Stimulated activated CD8-positive, alpha-beta memory T cell treated with anti-CD3 and anti-CD28 coated beads, Interleukin-4, amount 100 ng/mL, for 48 hours (primary cell): Measurements from ENCODE around the gene GAP43.

Source experiments
- DNase-seq: peaks from one replicate; pipeline ENCODE4 v3.0.0-alpha.2; 2020

The GAP43 gene

DNA sequence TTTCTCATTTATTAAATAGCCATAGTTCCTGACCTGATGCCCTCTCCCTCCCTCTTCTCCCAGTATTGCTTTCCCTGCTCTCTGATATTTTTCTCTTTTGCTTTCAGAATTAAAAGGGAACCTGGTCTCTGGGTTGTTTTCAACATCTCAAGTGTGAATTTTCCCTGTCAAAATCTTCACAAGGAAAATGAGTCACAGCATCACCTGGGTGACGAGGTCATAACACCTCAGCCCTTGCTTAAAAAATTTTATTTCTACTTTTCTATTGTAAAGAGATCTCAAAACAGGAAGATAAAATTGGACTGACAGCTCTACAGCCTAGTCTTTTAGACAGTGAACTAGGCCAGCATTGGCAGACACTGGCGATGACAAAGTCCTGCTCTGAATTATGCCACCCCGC, 40.1 kb downstream of the GAP43 start:
- DNase-seq: no peak

DNA sequence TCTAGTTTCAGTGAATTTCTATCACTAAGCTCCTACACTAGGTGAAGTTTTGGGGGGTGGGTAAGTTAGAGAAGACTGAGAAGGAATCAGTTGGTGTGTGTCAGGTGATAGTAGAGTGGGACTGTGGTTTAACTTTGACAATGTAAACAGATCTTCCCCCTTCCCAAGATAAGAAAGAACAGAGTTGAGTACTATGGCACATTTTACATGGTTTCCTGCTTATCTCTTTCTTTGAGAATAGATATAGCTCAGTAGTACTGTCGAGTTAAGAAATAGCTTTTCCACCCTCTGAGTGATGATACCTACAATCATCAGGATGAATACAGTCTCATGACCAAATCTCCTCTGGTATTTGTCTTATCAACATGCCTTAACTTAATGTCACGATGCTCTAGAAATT, 42.8 kb downstream of the GAP43 start:
- DNase-seq: no peak

DNA sequence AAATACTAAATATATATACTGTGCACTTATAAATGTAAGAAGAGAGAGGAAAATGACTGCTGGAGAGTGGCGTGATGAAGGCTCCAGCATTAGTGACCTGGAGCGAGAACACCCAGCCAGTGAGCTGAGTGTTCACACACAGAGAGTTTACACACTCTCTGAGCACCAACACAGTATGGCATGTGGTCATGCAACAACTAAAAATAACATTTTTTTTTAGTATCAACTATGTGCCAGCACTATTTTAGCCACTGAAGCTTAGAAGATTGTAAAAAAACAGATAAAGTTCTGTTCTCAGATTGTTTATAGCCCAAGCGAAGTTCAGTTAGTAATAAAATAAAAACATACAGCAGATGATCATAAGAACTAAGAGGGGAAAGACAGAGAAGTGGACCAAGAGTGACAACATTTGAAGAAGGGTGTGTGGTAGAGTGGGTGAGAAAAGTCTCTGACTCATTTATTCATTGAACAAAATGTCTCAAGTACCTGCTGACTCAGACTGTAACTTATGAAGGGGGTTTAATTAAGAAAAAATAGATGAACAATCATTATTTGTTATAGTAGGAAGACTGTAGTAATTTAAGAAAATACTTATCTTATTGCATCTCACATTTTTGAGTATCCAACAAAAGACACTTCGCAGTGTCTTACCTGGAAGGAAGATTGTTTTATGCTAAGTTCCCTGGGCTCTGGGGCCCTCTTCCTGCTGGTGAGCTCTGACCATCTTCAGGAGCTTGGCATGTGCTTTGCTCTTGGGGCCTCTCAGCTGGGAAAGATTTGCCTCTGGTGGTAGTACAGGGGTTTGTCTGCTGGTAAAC, 43.8 kb downstream of the GAP43 start:
- DNase-seq: no peak

DNA sequence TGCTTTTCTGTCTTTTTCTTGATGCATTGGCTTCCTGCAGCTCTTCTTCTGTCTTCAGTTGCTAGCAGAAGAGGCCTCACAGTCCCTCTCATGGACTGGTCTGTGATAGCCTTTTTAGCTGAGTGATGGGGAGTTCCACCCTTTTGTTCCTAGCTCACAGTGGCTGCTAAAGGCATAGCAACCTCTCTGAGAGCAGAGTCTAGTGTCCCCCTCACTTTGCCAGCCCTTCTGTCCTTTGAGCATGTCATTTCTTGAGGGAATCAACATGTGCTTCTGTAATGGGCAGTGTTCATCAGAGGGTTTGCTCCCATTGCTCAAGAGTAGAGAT, 44.4 kb downstream of the GAP43 start:
- DNase-seq: no peak

DNA sequence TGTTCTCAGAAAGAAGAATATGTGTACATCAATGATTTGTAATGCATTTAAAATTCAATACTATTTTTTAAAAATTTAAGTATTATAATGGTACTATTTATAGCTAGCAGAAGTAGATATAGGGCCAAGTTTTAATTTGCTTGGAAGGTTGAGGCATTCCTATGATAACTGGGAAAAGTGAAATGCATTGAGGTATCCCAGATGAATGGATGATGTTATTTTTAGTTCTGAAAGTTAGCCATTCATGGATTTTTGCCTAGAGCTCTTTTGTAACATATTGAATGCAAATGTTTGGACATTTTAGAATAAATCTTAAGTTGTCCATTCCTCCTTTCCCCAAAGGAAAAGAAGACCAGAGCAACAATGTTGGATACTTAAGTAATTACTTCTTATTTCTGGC, 47.6 kb downstream of the GAP43 start:
- no peak for DNase-seq

DNA sequence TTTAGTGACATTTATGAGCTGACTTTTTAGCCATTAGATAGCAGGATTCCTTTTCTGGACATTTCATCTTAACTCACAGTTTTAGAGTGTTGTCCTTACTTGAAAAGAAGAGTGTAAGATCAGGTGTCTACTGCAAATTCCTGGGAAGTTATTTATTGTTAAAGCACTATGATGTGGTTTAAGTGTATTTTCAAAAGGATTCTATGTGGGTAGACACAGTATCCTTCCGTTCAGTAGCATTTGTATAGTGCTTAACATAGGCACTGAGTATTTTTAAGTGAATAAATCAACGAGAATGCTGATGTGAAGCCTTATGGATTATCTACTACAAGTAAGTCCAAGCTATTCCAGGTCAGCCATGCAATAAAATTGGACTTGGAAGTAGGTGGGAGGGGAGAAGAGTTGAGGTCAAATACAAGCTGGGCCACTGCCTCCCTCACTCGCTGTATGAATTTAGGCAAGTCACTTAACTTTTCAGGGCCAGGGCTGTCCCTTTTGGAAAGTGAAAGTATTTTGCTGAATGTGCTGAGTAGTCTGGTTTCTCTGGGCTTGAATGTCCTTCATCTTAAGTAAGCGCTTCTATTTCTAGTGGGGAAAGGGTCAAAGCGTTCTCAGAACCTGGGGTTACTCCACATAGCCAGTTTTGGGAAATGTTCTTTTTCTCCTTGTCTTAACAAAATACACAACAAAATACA, 48.6 kb downstream of the GAP43 start:
- no peak for DNase-seq

DNA sequence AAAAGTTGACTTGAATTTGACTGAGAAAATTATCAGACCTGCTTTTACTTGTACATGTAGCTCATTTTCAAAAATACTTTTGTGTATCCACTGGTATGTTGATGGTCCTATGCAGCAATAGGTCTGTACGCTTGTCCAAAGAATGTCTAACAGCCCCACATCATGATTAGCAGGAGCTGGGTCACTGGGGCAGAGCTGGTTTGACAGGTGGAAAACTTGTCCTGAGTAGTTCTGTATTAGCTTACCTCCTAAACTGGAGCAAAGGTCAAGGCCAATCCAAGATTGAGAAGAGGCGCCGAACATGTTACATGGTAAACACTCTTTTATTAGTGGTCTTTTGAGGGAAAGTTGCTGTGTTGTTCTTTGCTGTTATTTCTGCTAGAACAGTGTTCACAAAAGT, 50.6 kb downstream of the GAP43 start:
- DNase-seq: no peak

DNA sequence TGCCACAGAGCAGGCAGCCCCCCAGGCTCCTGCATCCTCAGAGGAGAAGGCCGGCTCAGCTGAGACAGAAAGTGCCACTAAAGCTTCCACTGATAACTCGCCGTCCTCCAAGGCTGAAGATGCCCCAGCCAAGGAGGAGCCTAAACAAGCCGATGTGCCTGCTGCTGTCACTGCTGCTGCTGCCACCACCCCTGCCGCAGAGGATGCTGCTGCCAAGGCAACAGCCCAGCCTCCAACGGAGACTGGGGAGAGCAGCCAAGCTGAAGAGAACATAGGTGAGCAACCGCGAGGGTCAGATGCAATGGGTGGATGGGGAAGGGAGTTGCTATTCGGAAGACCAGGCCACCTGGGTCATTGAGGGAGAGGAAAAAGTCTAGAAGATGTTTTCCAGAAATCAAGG, 53.0 kb downstream of the GAP43 start:
- DNase-seq: no peak

DNA sequence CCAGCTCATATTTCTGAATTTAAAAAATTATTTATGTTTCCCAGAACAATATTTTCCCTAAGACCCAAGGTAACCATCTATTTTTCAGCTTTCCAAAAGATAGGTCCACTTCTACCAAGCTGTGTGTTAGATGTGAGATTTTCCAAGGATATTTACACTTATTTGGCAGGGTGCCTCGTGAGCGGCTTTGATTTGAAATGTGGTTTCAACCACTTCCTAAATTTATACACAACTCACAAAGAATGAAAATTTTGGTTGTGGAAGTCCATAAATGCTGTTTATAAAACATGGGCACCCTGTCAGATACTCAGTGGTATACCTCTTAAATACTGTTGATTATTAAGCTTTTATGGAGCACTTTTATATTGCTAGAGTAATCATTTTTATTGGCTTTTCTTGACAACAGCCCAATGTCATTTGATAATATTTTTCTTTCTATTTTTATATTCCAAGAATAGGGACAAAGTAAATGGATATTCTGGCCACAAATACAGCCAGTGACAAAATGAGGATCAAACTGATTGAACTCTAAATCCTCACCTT, 57.6 kb downstream of the GAP43 start:
- DNase-seq: no peak

DNA sequence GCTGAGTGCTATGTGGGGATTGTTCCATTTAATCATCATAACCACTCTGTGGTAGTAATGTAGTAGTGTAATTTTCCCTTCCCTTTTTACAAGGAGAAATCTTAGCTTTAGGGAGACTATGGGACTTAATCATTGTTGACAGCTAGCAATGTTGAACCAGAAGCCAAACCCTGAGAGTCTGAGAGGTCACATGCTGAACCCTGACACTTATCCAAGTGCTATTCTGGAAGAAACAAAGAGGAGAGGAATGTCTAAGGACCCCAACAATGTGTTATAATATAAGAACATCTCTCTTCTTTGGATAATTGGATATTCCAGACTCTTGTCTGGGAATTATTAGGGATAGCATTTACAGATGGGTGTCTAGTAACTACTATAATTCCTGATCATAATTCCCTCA, 58.4 kb downstream of the GAP43 start:
- DNase-seq: no peak

DNA sequence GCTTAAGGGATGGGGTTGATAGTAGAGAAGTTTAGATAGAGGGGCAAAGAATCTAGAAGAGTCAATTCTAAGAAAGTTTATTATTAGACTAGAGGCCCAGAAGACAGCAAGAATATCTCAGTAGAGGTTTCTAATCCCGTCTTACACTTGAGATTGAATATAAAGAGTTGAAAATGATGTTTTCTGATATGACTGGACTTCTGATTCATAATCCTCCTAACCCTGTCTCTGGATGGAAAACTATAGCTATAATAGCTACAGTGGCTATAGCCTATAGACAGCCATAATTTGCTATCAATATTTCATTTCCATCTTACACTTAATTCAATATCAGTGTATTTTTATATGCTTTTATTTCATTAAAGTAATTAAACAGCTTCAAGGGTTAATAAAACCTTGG, 60.0 kb downstream of the GAP43 start:
- no peak for DNase-seq

DNA sequence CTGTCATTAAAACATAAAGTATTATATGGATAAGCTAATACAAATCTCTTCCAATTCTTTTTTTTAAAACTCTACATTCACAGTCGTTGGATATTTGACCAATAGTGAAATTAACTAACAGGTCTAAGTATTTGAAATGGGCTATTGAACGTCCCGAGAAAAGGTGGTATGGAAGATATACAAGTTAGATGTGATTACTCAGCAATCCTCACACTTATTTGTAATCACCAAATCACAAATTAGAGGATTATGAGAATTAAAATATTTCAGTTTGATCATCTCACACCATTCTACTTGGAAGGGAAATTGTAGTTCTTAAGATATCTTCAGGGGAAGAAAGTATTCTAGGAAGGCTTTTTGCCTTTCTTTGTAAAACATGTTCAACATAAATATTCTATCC, 60.5 kb downstream of the GAP43 start:
- no peak for DNase-seq

DNA sequence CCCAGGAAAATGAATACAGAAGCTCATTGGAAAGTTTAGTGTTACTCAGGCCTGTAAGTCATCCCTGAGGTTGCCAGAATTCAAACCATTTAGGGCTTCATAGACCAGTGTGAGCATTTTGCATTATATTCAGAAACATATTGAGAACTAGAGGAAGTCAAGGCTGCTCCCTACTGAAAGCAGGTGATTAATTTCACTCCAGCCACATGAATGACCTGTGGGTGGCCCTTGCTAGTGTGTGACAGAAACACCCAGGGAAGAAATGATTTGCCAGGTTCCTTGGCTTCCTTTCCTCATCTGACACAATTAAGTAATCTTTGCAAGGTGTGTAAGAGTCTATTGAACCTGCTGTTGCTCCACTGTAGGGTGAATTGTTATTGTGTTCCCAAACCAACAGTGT, 61.8 kb downstream of the GAP43 start:
- DNase-seq: no peak

DNA sequence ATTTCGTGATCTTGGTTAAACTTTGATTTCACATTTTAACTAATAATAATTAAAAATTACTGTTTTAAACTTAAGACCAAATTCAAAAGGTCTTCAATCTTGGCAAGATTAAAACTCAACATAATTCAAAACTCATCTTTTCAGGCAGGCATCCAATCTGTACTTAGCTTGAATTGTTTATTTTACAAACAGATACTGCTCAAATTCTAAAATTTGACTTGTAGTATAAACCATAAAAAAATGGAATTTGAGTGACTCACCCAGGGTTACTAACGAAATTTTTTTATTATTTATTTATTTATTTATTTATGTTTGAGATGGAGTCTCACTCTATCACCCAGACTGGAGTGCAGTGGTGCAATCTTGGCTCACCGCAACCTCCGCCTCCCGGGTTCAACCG, 64.4 kb downstream of the GAP43 start:
- no peak for DNase-seq

DNA sequence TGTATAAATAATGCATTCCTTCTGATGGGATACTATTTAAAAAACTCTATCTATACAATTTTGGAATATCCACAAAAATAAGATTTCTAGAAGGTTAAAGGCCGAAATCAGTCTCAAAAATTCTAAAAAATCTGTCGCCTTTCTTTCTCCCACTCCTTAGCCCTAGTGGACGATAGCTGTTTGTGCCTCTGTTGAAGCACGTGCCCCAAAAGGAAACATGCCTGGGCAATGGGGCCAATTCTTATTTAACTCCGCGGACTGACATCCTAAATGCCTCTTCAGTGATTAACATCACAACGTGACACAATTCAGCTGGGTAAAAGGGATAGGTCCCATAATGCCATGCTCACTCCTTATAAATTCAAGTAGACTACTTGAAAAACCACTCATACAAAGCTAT, 65.1 kb downstream of the GAP43 start:
- DNase-seq: no peak

DNA sequence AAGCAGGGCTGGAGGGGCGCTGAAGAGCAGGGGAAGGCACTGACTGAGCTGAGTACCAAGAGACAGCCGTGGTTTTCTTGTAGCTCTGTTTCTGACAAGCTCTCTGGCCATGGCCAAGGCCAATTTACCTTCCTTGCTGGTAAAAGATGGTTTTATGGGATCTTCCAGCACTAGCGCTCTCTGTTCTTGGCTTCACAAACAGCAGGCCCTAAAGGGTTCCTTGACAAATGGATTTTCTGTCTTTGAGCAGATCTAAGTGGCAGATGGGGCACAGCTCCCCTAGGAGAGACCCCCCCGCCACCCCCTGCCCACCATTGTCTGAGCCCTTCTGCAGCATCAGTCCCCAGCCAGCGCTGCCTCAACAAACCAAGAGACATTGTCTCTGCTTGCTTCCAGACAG, 66.6 kb downstream of the GAP43 start:
- no peak for DNase-seq

DNA sequence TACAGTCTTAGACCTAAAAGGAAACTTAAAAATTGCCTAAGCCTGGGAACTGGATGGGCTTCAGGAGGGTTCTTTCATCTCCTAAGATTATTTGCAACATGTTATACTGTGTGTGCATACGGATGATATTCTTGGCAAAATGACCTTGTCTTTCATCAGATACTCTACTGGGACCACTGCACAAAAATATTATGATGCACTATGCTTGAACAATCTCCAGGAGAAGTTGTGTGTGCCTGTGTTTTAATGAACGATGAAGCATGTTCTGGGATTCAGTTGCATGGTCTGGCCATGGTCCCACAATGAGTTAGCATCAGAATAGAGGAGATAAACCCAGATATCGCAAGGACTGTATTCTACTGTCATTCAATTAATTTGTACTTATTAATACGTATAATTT, 68.7 kb downstream of the GAP43 start:
- no peak for DNase-seq

DNA sequence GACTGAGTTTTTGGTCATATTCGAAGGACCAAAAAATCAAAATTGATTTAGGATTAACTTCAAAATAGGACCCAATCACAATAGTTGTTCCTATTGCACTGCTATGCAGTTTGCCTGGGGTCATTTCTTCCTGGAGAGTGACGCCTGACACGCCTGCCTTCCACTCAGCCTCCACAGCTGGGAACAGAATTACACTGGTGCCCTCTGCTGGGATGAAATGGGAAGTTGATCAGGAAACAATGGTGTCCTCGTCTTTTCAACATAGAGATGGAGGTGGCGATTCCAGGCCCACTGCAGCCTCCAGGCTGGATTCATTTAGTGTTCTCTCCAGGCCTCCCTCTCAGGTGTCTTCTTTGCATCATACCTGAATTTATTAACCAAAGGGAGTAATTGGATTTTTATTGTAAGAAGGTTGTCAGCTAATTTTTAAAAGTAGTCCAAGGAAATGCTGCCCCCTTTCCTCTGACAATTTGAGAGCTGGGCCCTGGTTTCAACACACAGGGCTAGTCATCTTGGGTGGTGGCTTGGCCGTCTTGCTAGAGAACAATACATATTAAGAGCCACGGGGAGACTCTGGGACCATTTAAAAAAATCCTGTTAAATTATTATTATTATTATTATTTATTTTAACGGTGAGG, 69.7 kb downstream of the GAP43 start:
- DNase-seq: peak; percentile 78

DNA sequence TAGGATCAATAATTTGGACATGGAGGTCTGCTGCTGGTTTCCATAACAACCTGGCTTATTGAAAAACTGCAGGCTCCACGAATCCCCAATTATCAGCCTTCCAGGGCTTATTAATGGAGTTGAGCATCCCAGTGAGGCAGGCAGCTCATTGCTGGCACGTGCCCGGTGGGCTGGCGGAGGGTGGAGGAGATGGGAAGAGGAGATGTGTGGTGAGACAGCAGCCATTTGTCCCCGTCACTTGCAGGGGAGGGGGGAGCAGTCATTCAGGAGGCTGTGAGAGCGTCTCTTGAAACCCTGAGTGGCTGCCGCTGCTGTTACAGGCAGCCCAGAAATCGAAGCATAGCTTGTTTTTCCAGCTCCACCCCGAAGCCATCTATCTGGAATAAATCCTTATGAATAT, 70.6 kb downstream of the GAP43 start:
- no peak for DNase-seq

DNA sequence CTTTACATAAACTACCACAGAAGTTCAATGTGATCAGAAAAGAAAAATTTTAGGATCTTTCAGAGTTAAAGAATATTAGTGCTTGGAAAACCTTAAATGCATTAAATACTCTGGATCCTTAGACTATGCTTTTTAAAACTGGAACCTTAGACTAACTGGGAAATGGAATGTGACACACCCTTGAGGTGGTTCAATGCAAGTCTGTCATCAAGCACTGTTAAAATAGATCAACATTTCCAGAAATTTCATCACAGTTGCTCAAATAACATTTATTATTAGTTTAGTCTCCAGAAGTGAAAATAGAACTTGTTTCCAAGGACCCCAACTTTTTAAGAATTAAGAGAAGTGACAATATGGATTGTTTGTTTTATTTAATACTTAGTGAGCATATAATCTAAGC, 71.8 kb downstream of the GAP43 start:
- DNase-seq: no peak

DNA sequence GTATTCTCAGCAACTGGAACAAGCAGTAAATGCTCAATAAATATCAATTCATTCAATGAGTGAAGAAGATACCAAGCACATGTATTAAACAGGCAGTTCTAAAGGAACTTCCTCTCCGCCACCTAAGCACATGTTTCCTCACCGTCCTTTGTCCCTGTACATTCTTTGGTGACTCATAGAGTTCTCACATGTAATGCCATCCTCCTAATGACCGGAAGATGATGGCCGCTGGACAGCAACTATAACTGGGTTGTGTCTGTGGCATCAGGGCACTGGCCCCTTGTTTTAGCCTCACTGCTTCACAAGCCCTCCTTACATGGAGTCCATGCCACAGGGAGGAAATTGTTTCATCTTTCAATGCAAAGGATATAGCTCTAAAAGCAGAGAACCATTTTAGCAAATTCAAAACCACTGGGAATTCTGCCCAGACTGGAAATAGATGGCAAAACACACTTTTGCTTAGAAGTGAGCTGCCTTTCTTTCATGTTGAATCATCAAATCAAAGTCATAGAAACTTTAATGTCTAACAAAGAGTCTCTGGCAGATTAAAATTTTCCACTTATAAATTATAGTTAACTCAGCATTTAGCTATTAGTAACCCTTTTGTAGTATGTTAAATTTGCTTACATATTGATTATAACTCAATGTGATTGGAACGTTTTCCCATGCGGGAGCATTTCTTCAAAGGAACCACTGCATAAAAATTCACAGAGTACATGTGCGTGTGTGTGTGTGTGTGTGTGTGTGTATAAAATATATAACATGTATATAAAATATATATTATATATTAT, 74.1 kb downstream of the GAP43 start:
- DNase-seq: no peak

DNA sequence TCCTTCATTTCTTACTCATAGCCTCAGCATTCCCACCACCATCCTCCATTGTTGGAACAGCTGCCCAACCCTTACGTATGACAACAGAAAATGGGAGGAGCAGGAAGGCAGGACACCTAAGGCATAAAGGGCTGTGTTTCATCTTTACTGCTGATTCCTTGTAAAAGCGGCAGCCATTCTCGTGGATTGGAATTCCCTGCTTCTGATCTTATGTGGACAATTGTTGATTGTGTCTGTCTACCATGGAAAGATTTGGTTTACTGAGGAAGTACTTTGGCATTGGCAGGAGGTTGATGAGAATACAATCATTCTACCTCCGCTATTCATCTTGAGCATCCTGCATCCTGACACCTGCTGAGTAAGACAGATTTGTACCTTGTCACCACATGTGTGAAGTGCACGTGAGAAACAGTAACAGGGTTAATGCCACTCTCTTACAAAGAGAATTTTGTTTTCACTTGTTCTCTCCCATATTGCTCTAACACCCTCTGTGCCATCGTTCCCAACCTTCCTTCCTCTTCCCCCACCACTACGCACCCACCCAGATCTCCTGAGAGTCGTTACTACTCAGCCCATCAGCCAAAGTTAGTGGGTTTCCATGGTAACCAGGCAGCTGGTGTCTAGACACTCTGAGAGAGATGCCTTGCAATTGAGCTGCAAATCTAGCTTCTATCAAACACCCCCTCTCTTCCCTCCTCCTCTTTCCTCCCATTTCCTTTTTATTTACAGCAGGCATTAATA, 75.7 kb downstream of the GAP43 start:
- DNase-seq: no peak

DNA sequence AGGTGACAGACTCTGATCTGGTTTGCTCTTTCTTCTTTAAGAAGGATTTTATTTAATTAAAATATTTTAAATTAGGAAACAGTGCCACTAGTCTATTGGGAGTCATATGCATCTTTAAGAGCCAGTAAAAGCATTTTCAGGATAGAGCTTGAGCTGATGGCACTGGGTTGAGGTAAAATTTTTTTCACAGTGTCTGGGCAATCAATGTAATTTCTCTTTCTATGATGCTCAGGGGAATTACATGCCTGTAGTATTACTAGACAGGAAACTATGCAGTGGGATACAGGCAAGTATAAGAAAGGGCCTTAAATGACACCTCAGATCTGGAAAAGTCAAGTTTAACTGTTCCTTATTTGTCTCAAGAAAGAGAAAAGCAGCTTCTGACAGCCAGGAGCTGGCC, 76.4 kb downstream of the GAP43 start:
- DNase-seq: no peak
